Occipital lobe (tissue), 2 donors: ENCODE results near the gene ARHGAP1. TPM values are rescaled to one million over a fixed set of nuclear protein-coding genes. Genes with fewer than 3 reads are reported as not detected.

ENCODE experiments used
- DNase-seq: peaks from one replicate; lab custom pipeline; 2025; lab: John Stamatoyannopoulos, UW
- total RNA-seq: library from RNA; depleted of rRNA; stranded (reverse); fragments of >200 nt; gene quantifications from one replicate; pipeline ENCODE4 v1.2.3, GENCODE V29; 2014

The ARHGAP1 gene
- total RNA-seq, 1 donor from 2014 or later: 17.6 TPM

GRCh38 chr11:46642627-46643335 lies 57.6 kb downstream of the ARHGAP1 start:
- DNase-seq: no peak

- DNase-seq: no peak
Observed at GRCh38 chr11:46641639-46642038, 58.8 kb downstream of the ARHGAP1 start.

- no peak for DNase-seq
Observed at GRCh38 chr11:46640036-46640788, 60.2 kb downstream of the ARHGAP1 start.

GRCh38 chr11:46639197-46639839 lies 61.1 kb downstream of the ARHGAP1 start:
- no peak for DNase-seq

- no peak for DNase-seq
Observed at GRCh38 chr11:46637546-46637945, 62.9 kb downstream of the ARHGAP1 start.

GRCh38 chr11:46635557-46636139 lies 64.8 kb downstream of the ARHGAP1 start:
- no peak for DNase-seq

GRCh38 chr11:46633291-46634217 lies 66.9 kb downstream of the ARHGAP1 start:
- no peak for DNase-seq

- DNase-seq: no peak
Observed at GRCh38 chr11:46632502-46632901, 67.9 kb downstream of the ARHGAP1 start.

- no peak for DNase-seq
Observed at GRCh38 chr11:46631676-46632075, 68.7 kb downstream of the ARHGAP1 start.

- no peak for DNase-seq
Observed at GRCh38 chr11:46630237-46630636, 70.2 kb downstream of the ARHGAP1 start.

- DNase-seq: no peak
Observed at GRCh38 chr11:46628961-46629360, 71.5 kb downstream of the ARHGAP1 start.

Other genes starting within 250 kb of the ARHGAP1 start
- 27.1 TPM for gene AMBRA1, start 106.6 kb downstream of the ARHGAP1 start, total RNA-seq
- gene HARBI1, start 83.4 kb downstream of the ARHGAP1 start, total RNA-seq: 6.7 TPM
- gene ATG13, start 83.1 kb downstream of the ARHGAP1 start, total RNA-seq: 54.3 TPM
- 4.2 TPM for gene ZNF408, start 412 bp upstream of the ARHGAP1 start, total RNA-seq
- 0.16 TPM for gene F2, start 18.6 kb upstream of the ARHGAP1 start, total RNA-seq
- gene CKAP5, start 145.7 kb upstream of the ARHGAP1 start, total RNA-seq: 186 TPM
- 8.3 TPM for gene LRP4, start 217.9 kb upstream of the ARHGAP1 start, total RNA-seq
- 42.6 TPM for gene CSTPP1, start 236.1 kb upstream of the ARHGAP1 start, total RNA-seq